GM20000 (cell line): Measurements from ENCODE around the gene NPC1.

Experiments
- DNase-seq: peaks from one replicate; pipeline ENCODE4 v3.0.0; 2012; ENCODE audit warnings: low spot score
- TF ChIP-seq, protein P1 (sequence below): IDR thresholded peaks from 2 replicates; pipeline ENCODE4 v1.5.1; 2012; ENCODE audit warnings: mild to moderate bottlenecking, control low read depth; ENCODE audit errors: extremely low read depth, missing control alignments

Gene NPC1

DNA sequence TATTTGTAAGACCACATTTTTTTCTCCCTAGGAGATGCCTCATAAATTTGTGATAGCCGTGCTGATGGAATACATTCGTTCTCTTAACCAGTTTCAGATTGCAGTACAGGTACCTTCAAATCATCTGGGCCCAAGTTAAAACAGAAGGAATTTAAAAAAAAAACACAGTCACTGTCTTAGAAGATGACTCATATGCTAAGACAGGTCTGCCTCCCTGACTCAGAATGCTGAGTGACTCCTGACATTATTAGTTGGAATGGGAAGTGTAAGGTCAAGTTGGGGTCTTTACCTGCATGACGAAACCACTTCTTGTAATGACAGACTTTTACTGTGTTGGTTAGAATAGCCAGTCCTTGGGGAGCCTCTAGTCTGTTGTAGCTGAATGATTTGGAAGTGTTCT, 56.7 kb downstream of the NPC1 start:
- TF ChIP-seq, protein P1, sequence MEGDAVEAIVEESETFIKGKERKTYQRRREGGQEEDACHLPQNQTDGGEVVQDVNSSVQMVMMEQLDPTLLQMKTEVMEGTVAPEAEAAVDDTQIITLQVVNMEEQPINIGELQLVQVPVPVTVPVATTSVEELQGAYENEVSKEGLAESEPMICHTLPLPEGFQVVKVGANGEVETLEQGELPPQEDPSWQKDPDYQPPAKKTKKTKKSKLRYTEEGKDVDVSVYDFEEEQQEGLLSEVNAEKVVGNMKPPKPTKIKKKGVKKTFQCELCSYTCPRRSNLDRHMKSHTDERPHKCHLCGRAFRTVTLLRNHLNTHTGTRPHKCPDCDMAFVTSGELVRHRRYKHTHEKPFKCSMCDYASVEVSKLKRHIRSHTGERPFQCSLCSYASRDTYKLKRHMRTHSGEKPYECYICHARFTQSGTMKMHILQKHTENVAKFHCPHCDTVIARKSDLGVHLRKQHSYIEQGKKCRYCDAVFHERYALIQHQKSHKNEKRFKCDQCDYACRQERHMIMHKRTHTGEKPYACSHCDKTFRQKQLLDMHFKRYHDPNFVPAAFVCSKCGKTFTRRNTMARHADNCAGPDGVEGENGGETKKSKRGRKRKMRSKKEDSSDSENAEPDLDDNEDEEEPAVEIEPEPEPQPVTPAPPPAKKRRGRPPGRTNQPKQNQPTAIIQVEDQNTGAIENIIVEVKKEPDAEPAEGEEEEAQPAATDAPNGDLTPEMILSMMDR: no peak
- no peak for DNase-seq

GRCh38 chr18:23528580-23529472, 57.5 kb downstream of the NPC1 start:
- TF ChIP-seq, protein P1: no peak
- DNase-seq: no peak

- TF ChIP-seq, protein P1: no peak
- DNase-seq: no peak
Measured at GRCh38 chr18:23526501-23527063, 59.7 kb downstream of the NPC1 start.

- TF ChIP-seq, protein P1: no peak
- no peak for DNase-seq
Measured at GRCh38 chr18:23524213-23524707, 62.0 kb downstream of the NPC1 start.

- DNase-seq: peak; percentile 52
- TF ChIP-seq, protein P1: no peak
Measured at GRCh38 chr18:23523429-23524212, 62.7 kb downstream of the NPC1 start.

DNA sequence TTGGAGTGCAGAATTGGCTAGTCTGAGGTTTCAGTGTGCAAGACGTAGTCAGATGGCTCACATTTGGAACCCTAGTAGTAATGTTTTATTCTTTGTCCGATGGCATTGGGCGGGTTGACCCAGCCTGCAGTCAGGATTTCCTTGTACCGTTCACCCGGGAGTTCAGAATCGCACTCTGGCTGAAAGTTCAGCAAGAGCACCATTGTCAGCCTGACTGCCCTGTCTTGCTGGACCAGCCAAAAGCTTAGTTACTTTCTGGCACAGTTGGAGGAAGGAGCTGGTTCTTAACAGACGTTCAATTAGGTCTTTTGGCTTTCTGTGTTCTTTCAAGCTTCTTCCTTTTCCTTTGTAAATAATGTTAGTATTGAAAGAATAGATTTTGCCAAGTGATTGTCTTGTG, 64.4 kb downstream of the NPC1 start:
- TF ChIP-seq, protein P1: no peak
- DNase-seq: no peak
